Thyroid gland (tissue), 4 donors: ENCODE measurements around the gene GATAD2A. TPM values are rescaled to one million over a fixed set of nuclear protein-coding genes. Genes with fewer than 3 reads are reported as not detected.
A peak's percentile ranks its signal among the peaks of the same experiment; 100 is the strongest.

Source experiments
- DNase-seq, 2 donors: peaks; one replicate each; pipeline ENCODE4 v3.0.0-alpha.2; 2019
- H3K27ac ChIP-seq, 3 donors: fragments of 200-600 bp; sonication (generic); 1 replicate in 2 of 3; 2 replicates in 1 of 3; pipeline ENCODE4 v1.5.1; 2016 to 2019; ENCODE audit warnings: mild to moderate bottlenecking in 1 of 3, moderate library complexity in 1 of 3
- H3K27me3 ChIP-seq: fragments of 200-600 bp; sonication (generic); one replicate; pipeline ENCODE4 v1.5.1; 2019
- H3K36me3 ChIP-seq, 2 donors: fragments of 200-600 bp; sonication (generic); one replicate each; pipeline ENCODE4 v1.5.1; 2016 to 2019
- H3K4me1 ChIP-seq, 2 donors: fragments of 200-600 bp; sonication (generic); one replicate each; pipeline ENCODE4 v1.5.1; 2017 to 2019
- H3K4me3 ChIP-seq, 3 donors: fragments of 200-600 bp; sonication (generic); replicated peaks in 1 of 3; 1 replicate in 2 of 3; 2 replicates in 1 of 3; pipeline ENCODE4 v1.5.1; 2016; ENCODE audit warnings: mild to moderate bottlenecking in 1 of 3
- H3K9me3 ChIP-seq: fragments of 200-600 bp; sonication (generic); one replicate; pipeline ENCODE4 v1.5.1; 2017
- CTCF ChIP-seq, 6 experiments: fragments of 200-600 bp in 3 of 6; fragments of 450-650 bp in 3 of 6; sonication (generic) in 3 of 6; IDR thresholded peaks; one replicate each; pipeline ENCODE4 v1.5.1; 2016 to 2019; ENCODE audit warnings: antibody characterized with exemption in 6 of 6, mild to moderate bottlenecking in 2 of 6, inconsistent platforms in 1 of 6, moderate library complexity in 1 of 6
- POLR2A ChIP-seq, 2 donors: fragments of 450-650 bp; IDR thresholded peaks; one replicate each; pipeline ENCODE4 v1.6.1; 2017; ENCODE audit warnings: antibody characterized with exemption in 2 of 2, mild to moderate bottlenecking in 2 of 2, moderate library complexity in 1 of 2
- WGBS, 2 donors: methylation state at CpG; one replicate each; pipeline ENCODE4 v1.1.5; 2017; 5-methylcytosine and 5-hydroxymethylcytosine counted together
- intact Hi-C: fragments of 100-400 bp; cut with DNase I; formaldehyde crosslinking; loops from one replicate; pipeline ENCODE4 v1.15.1; 2023
- microRNA counts, 2 donors: library from miRNA; unstranded; fragments of <30 nt; microRNA quantifications; one replicate each; lab custom pipeline; 2016 to 2017
- microRNA-seq: library from miRNA; unstranded; fragments of <30 nt; microRNA quantifications from one replicate; pipeline ENCODE4, GENCODE V29; 2016
- small RNA-seq: library from RNA; depleted of rRNA; stranded (forward); fragments of <200 nt; gene quantifications from one replicate; pipeline ENCODE3, GENCODE V24; 2016
- total RNA-seq, 4 donors: library from RNA; depleted of rRNA; stranded (reverse); fragments of >200 nt; gene quantifications; one replicate each; pipeline ENCODE4 v1.2.3, GENCODE V29; 2016

Gene GATAD2A
- total RNA-seq, 4 donors from 2014 or later = 33.2 to 82.4 (median 51.8) TPM

GRCh38 chr19:19554074-19555023 is 148.9 kb downstream of the GATAD2A start:
- Histone ChIP-seq H3K9me3 (no peaks in the 10 kb centered on the region), H3K4me3 (no peak overlapping the region), H3K4me1 (no peaks in the 10 kb centered on the region), H3K27me3 (no peaks in the 10 kb centered on the region), H3K27ac (no peak overlapping the region), H3K36me3 (no peaks in the 10 kb centered on the region)
- WGBS, 2 donors = 69 to 74% methylated on average over 31 to 33 of the region's 34 CpGs
- intact Hi-C loops = no loop called here
- peak; percentile 26 to 37 for DNase-seq
- TF ChIP-seq POLR2A (IDR thresholded peaks at IDR 0.05) (no peak), CTCF (IDR thresholded peaks at IDR 0.05) (peak; percentile 37 to 66 (median 46))

- DNase-seq = no peak
- no peaks in the 10 kb centered on the region for H3K27me3 ChIP-seq
- 83 to 84% methylated on average over 15 of the region's 15 CpGs for WGBS, 2 donors
- H3K4me3 ChIP-seq = no peak overlapping the region
- peaks cover 9% of the 10 kb centered on the region in 2 donors for H3K36me3 ChIP-seq
- H3K4me1 ChIP-seq = no peaks in the 10 kb centered on the region
- H3K27ac ChIP-seq = no peak overlapping the region
- intact Hi-C loops = no loop called here
- no peak for TF ChIP-seq POLR2A (IDR thresholded peaks at IDR 0.05)
- no peak for TF ChIP-seq CTCF (IDR thresholded peaks at IDR 0.05)
- H3K9me3 ChIP-seq = no peaks in the 10 kb centered on the region
Observed at GRCh38 chr19:19558055-19558454, 152.6 kb downstream of the GATAD2A start.

MicroRNAs within 50 kb of the gene (microRNA counts, 767-probe panel; counts per million panel counts)
- 0 counts per million in 2 donors for microRNA hsa-miR-640 (lab: Ali Mortazavi, UCI)

Small RNA genes lying within 50 kb of the gene (microRNA-seq; reads per million reads assigned to microRNA genes)
- gene MIR640 = not detected

Small RNA genes lying within 50 kb of the gene (small RNA-seq; reads per million reads assigned to genes)
- gene MIR640 = not detected

Other genes starting within 250 kb of the GATAD2A start
- 1 to 10 TPM in 1 of 4 donors, under 1 TPM in 1, not detected in 2; 0.67 to 1.5 TPM for gene MEF2B, start 235.4 kb upstream of the GATAD2A start, total RNA-seq
- gene BORCS8, start 213.5 kb upstream of the GATAD2A start, total RNA-seq = 10 to 100 TPM; 15.4 to 38.7 (median 18.2) TPM
- 10 to 100 TPM; 32.5 to 87.8 (median 57.0) TPM for gene RFXANK, start 213.4 kb upstream of the GATAD2A start, total RNA-seq
- gene NR2C2AP, start 202.3 kb upstream of the GATAD2A start, total RNA-seq = 10 to 100 TPM in 1 of 4 donors, 1 to 10 TPM in 3; 6.6 to 16.8 (median 7.6) TPM
- gene NCAN, start 193.7 kb upstream of the GATAD2A start, total RNA-seq = under 1 TPM in 1 of 4 donors, not detected in 3; 0.44 TPM
- not detected for gene TM6SF2, start 132.4 kb upstream of the GATAD2A start, total RNA-seq
- gene SUGP1, start 85.2 kb upstream of the GATAD2A start, total RNA-seq = 10 to 100 TPM; 20.0 to 45.1 (median 37.4) TPM
- gene MAU2, start 84.8 kb upstream of the GATAD2A start, total RNA-seq = 10 to 100 TPM; 45.1 to 71.1 (median 68.7) TPM
- gene TSSK6, start 109.9 kb downstream of the GATAD2A start, total RNA-seq = 1 to 10 TPM; 1.8 to 7.7 (median 3.8) TPM
- 100 to 1,000 TPM in 1 of 4 donors, 10 to 100 TPM in 3; 32.8 to 265 (median 63.6) TPM for gene NDUFA13, start 110.5 kb downstream of the GATAD2A start, total RNA-seq
- gene YJEFN3, start 123.2 kb downstream of the GATAD2A start, total RNA-seq = 1 to 10 TPM in 3 of 4 donors, not detected in 1; 1.9 to 7.2 (median 2.6) TPM
- gene CILP2, start 132.6 kb downstream of the GATAD2A start, total RNA-seq = 1 to 10 TPM in 3 of 4 donors, under 1 TPM in 1; 0.63 to 4.2 (median 2.4) TPM
- gene PBX4, start 213.0 kb downstream of the GATAD2A start, total RNA-seq = 10 to 100 TPM; 22.5 to 62.4 (median 38.4) TPM
- 10 to 100 TPM; 10.2 to 35.2 (median 22.9) TPM for gene LPAR2, start 222.5 kb downstream of the GATAD2A start, total RNA-seq
- gene GMIP, start 238.0 kb downstream of the GATAD2A start, total RNA-seq = 10 to 100 TPM; 12.9 to 23.5 (median 17.3) TPM